H1 (cell line): ENCODE data around the gene MAOA. TPM values are rescaled to one million over a fixed set of nuclear protein-coding genes. Genes with fewer than 3 reads are reported as not detected.

Experiments
- CTCF ChIA-PET: fragments of 300-600 bp; sonication (Branson Sonifier 250); formaldehyde crosslinking; loops from one replicate; lab custom pipeline; 2021; ENCODE audit not compliant: partially characterized antibody; lab: Charles Lee
- POLR2A ChIA-PET: fragments of 300-600 bp; sonication (Branson Sonifier 250); formaldehyde crosslinking; loops from one replicate; lab custom pipeline; 2021; ENCODE audit warnings: inconsistent platforms; ENCODE audit not compliant: partially characterized antibody; lab: Charles Lee
- DNase-seq, 2 experiments: peaks; one replicate each; pipeline versions ENCODE4 v3.0.0 to v3.0.0-alpha.2; 2010 to 2022; ENCODE audit warnings: low spot score in 2 of 2, low read depth in 1 of 2, mixed read lengths in 1 of 2
- FAIRE-seq: peaks from 2 replicates; lab custom pipeline; 2011; peaks lifted over from hg19 to GRCh38; lab: Jason Lieb, UNC
- H2AFZ ChIP-seq: 2 replicates; pipeline ENCODE4 v1.8.1; 2012; ENCODE audit warnings: low read length, inconsistent platforms
- H2AK5ac ChIP-seq: 2 replicates; pipeline ENCODE4 v1.6.1; 2013; ENCODE audit warnings: low read depth, low read length
- H2BK120ac ChIP-seq: replicated peaks from 2 replicates; pipeline ENCODE3; 2013; ENCODE audit warnings: low read depth, low read length, inconsistent platforms
- H2BK12ac ChIP-seq: 2 replicates; pipeline ENCODE4 v1.6.1; 2013; ENCODE audit warnings: low read depth, low read length
- H2BK15ac ChIP-seq: 2 replicates; pipeline ENCODE4 v1.6.1; 2013; ENCODE audit warnings: low read length
- H2BK20ac ChIP-seq: 2 replicates; pipeline ENCODE4 v1.6.1; 2013; ENCODE audit warnings: low read length
- H2BK5ac ChIP-seq: 2 replicates; pipeline ENCODE4 v1.6.1; 2013; ENCODE audit warnings: low read depth, low read length
- H3K14ac ChIP-seq: 2 replicates; pipeline ENCODE4 v1.6.1; 2013; ENCODE audit warnings: inconsistent platforms; ENCODE audit not compliant: insufficient read length
- H3K18ac ChIP-seq: 2 replicates; pipeline ENCODE4 v1.6.1; 2013; ENCODE audit warnings: low read length; ENCODE audit errors: extremely low read depth
- H3K23ac ChIP-seq: 2 replicates; pipeline ENCODE4 v1.6.1; 2013; ENCODE audit warnings: inconsistent platforms; ENCODE audit not compliant: insufficient read length
- H3K23me2 ChIP-seq: 2 replicates; pipeline ENCODE4 v1.6.1; 2013; ENCODE audit warnings: low read depth, low read length
- H3K27ac ChIP-seq: 2 replicates; pipeline ENCODE4 v1.6.1; 2011; ENCODE audit warnings: low read depth, low read length, inconsistent platforms
- H3K27me3 ChIP-seq, 4 experiments: replicated peaks in 1 of 4; 1 replicate in 1 of 4; 2 replicates in 3 of 4; pipeline versions ENCODE4 v1.6.1 to v1.8.1; 2011 to 2013; ENCODE audit warnings: low read length in 3 of 4, mild to moderate bottlenecking in 3 of 4, inconsistent platforms in 2 of 4, mixed read lengths in 2 of 4, moderate library complexity in 1 of 4; ENCODE audit not compliant: control insufficient read depth in 3 of 4, insufficient read depth in 3 of 4; ENCODE audit errors: extremely low read depth in 1 of 4
- H3K36me3 ChIP-seq, 4 experiments: 2 replicates each; pipeline versions ENCODE4 v1.6.1 to v1.8.1; 2011 to 2013; ENCODE audit warnings: mild to moderate bottlenecking in 4 of 4, low read length in 3 of 4, moderate library complexity in 2 of 4, control low read depth in 1 of 4, inconsistent platforms in 1 of 4; ENCODE audit not compliant: insufficient read depth in 4 of 4, control insufficient read depth in 2 of 4
- H3K4ac ChIP-seq: replicated peaks from 2 replicates; pipeline ENCODE3; 2013; ENCODE audit warnings: low read length, low read depth, mixed read lengths, inconsistent platforms; ENCODE audit not compliant: insufficient read length
- H3K4me1 ChIP-seq, 4 experiments: replicated peaks in 1 of 4; 1 replicate in 1 of 4; 2 replicates in 3 of 4; pipeline versions ENCODE4 v1.6.1 to v1.8.1; 2011 to 2013; ENCODE audit warnings: low read length in 3 of 4, inconsistent platforms in 2 of 4, mixed read lengths in 1 of 4; ENCODE audit not compliant: insufficient read depth in 4 of 4, control insufficient read depth in 3 of 4
- H3K4me2 ChIP-seq, 2 experiments: 2 replicates each; pipeline versions ENCODE4 v1.6.1 to v1.8.1; 2011 to 2013; ENCODE audit warnings: low read depth in 2 of 2, low read length in 2 of 2, control low read depth in 1 of 2, inconsistent platforms in 1 of 2, mild to moderate bottlenecking in 1 of 2; ENCODE audit not compliant: insufficient read depth in 1 of 2
- H3K4me3 ChIP-seq, 4 experiments: fragments of 200-600, 300-600 bp in 1 of 4; sonication (generic), shearing (Covaris generic), sonication (Bioruptor Twin) in 1 of 4; 2 replicates each; pipeline versions ENCODE4 v1.5.1 to v1.8.1; 2011 to 2016; ENCODE audit warnings: low read length in 4 of 4, low read depth in 3 of 4, control low read depth in 2 of 4, inconsistent platforms in 2 of 4, mild to moderate bottlenecking in 2 of 4, mixed read lengths in 1 of 4, moderate library complexity in 1 of 4; ENCODE audit not compliant: insufficient read depth in 2 of 4; ENCODE audit errors: extremely low read depth in 1 of 4
- H3K56ac ChIP-seq: replicated peaks from 2 replicates; pipeline ENCODE3; 2013; ENCODE audit warnings: low read depth, mild to moderate bottlenecking, mixed read lengths, low read length, inconsistent platforms; ENCODE audit not compliant: insufficient read length
- H3K79me1 ChIP-seq: 2 replicates; pipeline ENCODE4 v1.6.1; 2013; ENCODE audit warnings: low read depth, low read length, control low read depth
- H3K79me2 ChIP-seq, 2 experiments: 2 replicates each; pipeline versions ENCODE4 v1.6.1 to v1.8.1; 2012 to 2013; ENCODE audit warnings: low read length in 2 of 2, mild to moderate bottlenecking in 2 of 2, inconsistent platforms in 1 of 2; ENCODE audit not compliant: insufficient read depth in 2 of 2, control insufficient read depth in 1 of 2
- H3K9ac ChIP-seq, 4 experiments: replicated peaks in 1 of 4; 1 replicate in 1 of 4; 2 replicates in 3 of 4; pipeline versions ENCODE4 v1.6.1 to v1.8.1; 2011 to 2013; ENCODE audit warnings: low read depth in 3 of 4, low read length in 3 of 4, control low read depth in 2 of 4, mild to moderate bottlenecking in 2 of 4, moderate library complexity in 2 of 4, inconsistent platforms in 1 of 4; ENCODE audit errors: extremely low read depth in 1 of 4
- H3K9me3 ChIP-seq, 2 experiments: 2 replicates each; pipeline versions ENCODE4 v1.6.1 to v1.8.1; 2012 to 2013; ENCODE audit warnings: mild to moderate bottlenecking in 2 of 2, moderate library complexity in 2 of 2, control low read depth in 1 of 2, inconsistent platforms in 1 of 2, low read depth in 1 of 2, low read length in 1 of 2, mixed read lengths in 1 of 2; ENCODE audit not compliant: insufficient read depth in 2 of 2
- H4K20me1 ChIP-seq, 2 experiments: replicated peaks in 1 of 2; 2 replicates each; pipeline versions ENCODE3 to v1.8.1; 2011 to 2013; ENCODE audit warnings: inconsistent platforms in 2 of 2, low read length in 2 of 2, mild to moderate bottlenecking in 1 of 2; ENCODE audit not compliant: insufficient read depth in 2 of 2, control insufficient read depth in 1 of 2
- H4K5ac ChIP-seq: 2 replicates; pipeline ENCODE4 v1.6.1; 2013; ENCODE audit warnings: low read length, low read depth, mixed read lengths, inconsistent platforms; ENCODE audit not compliant: insufficient read length
- H4K8ac ChIP-seq: 2 replicates; pipeline ENCODE4 v1.8.0; 2013; ENCODE audit warnings: mild to moderate bottlenecking, moderate library complexity, low read length, inconsistent platforms; ENCODE audit not compliant: insufficient read depth; ENCODE audit errors: extremely low read depth
- H4K91ac ChIP-seq: replicated peaks from 2 replicates; pipeline ENCODE3; 2013; ENCODE audit warnings: low read length, mixed read lengths, inconsistent platforms; ENCODE audit not compliant: insufficient read length
- CBX8 ChIP-seq: fragments of 300-800, 300-1000 bp; sonication (generic); IDR thresholded peaks from 2 replicates; pipeline ENCODE4 v1.7.1; 2016; ENCODE audit warnings: low read depth, low read length, borderline replicate concordance
- CEBPB ChIP-seq: IDR thresholded peaks from 2 replicates; pipeline ENCODE4 v1.6.1; 2012; ENCODE audit warnings: low read depth, low read length
- EGR1 ChIP-seq: IDR thresholded peaks from 2 replicates; pipeline ENCODE4 v1.6.1; 2011; ENCODE audit warnings: low read depth, low read length, borderline replicate concordance
- JUND ChIP-seq: IDR thresholded peaks from 2 replicates; pipeline ENCODE4 v1.6.1; 2011; ENCODE audit warnings: mild to moderate bottlenecking, improper control_type of control experiment, low read length
- RXRA ChIP-seq: IDR thresholded peaks from 2 replicates; pipeline ENCODE4 v1.6.1; 2011; ENCODE audit warnings: low read depth, mild to moderate bottlenecking, low read length, moderate library complexity; ENCODE audit not compliant: insufficient read depth
- WGBS, 2 experiments: shearing (Covaris generic) in 1 of 2; methylation state at CpG; one replicate each; pipeline versions ENCODE4 v1.1.6 to v1.1.7; 2013 to 2015; ENCODE audit warnings: low lambda C conversion rate in 2 of 2, mixed read lengths in 2 of 2, inconsistent platforms in 1 of 2, low coverage in 1 of 2, missing lambda C conversion rate in 1 of 2; ENCODE audit not compliant: insufficient replicate concordance in 2 of 2, insufficient coverage in 1 of 2, insufficient read length in 1 of 2; ENCODE audit errors: extremely low coverage in 1 of 2, missing lambda C conversion rate in 1 of 2; 5-methylcytosine and 5-hydroxymethylcytosine counted together
- polyA plus RNA-seq, 7 experiments: library from polyadenylated mRNA; depleted of rRNA in 3 of 7; stranded (reverse) in 5 of 7; unstranded in 2 of 7; fragments of >200 nt in 5 of 7; fragments of 200-250 nt in 2 of 7; gene quantifications; 1 replicate in 5 of 7; 2 replicates in 1 of 7; 4 replicates in 1 of 7; pipeline versions ENCODE4 v1.2.1 to v1.2.3, GENCODE V29; 2011 to 2013; ENCODE audit warnings: missing spikeins in 2 of 7, mixed read lengths in 2 of 7
- total RNA-seq: library from RNA; stranded (reverse); fragmentation: NEBNext Ultra II Directional; extraction: Animal tissue kit (Norgen Biotek cat#: 25700); gene quantifications from 2 replicates; pipeline ENCODE4 v1.2.1, GENCODE V29; 2021

MAOA gene
- total and polyA plus RNA-seq, 2 of the 8 experiments (the other 6 are each of a cell fraction or from before 2014, with no cell fraction given), result 2.6 to 8.2 TPM

DNA sequence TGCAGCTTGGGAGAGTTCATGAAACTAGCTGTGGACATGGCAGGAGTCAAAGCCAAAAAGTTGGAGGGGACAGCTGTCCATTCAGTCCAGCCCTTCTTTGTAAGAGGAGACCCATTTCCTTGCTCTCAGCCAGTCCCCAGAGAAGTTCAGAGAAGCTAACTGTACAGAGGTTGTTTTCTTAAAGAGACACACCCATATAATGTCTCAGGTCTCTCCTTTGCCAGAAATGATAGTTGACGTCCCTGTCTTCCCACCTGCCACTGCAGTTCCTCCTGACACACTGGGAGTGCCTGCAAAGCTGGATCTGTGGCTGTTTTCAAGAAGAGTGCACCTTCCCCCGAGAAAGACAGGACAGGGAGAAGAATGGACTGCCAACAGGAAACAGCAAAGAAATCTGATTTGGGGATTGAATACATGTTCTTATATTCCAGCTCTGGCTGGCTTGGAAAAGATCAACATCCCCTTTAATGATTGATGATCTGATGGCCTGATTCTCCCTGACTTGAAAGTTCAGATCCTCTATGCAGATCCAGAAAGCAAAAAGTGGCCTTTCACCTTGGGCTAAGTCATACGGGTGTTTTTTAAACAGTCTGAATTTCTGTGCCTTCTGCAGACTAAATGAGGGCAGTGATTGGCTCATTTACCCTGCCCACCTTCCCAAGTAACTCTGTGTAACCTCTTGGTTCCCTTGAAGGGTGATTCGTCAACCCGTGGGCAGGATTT is 87.2 kb downstream of the MAOA start:
- no peak overlapping the region for H3K56ac ChIP-seq
- no peaks in the 10 kb centered on the region for H4K20me1 ChIP-seq
- no peaks in the 10 kb centered on the region for H3K36me3 ChIP-seq
- no peak overlapping the region for H2BK5ac ChIP-seq
- no peaks in the 10 kb centered on the region for H3K79me2 ChIP-seq
- H3K79me1 ChIP-seq, result no peaks in the 10 kb centered on the region
- no peak overlapping the region for H3K14ac ChIP-seq
- no peak overlapping the region for H2AK5ac ChIP-seq
- no peak overlapping the region for H4K91ac ChIP-seq
- no peaks in the 10 kb centered on the region for H3K9me3 ChIP-seq
- no peak overlapping the region for H3K4me3 ChIP-seq
- TF ChIP-seq CEBPB (no peak), CBX8 (no peak), EGR1 (no peak), JUND (no peak), RXRA (no peak)
- no peak overlapping the region for H4K5ac ChIP-seq
- H2BK120ac ChIP-seq, result no peak overlapping the region
- 85% methylated on average over 5 of the region's 5 CpGs; no CpG with 5 or more reads in 1 of the 2 experiments for WGBS, 2 experiments
- H3K4me2 ChIP-seq, result no peak overlapping the region
- H3K18ac ChIP-seq, result no peak overlapping the region
- no peak overlapping the region for H3K9ac ChIP-seq
- FAIRE-seq (no peak), DNase-seq (no peak)
- no peak overlapping the region for H4K8ac ChIP-seq
- H2BK15ac ChIP-seq, result no peak overlapping the region
- ChIA-PET POLR2A (no interaction called here), CTCF (interaction anchor here (1.7 kb wide), 1 partner anchor 184 kb away, joined by 5 read pairs; no protein-coding TSS in a partner anchor)
- H3K4me1 ChIP-seq, result no peaks in the 10 kb centered on the region
- no peak overlapping the region for H2BK12ac ChIP-seq
- H2BK20ac ChIP-seq, result no peak overlapping the region
- no peaks in the 10 kb centered on the region for H3K27me3 ChIP-seq
- no peak overlapping the region for H3K23ac ChIP-seq
- H2AFZ ChIP-seq, result no peak overlapping the region
- no peak overlapping the region for H3K4ac ChIP-seq
- H3K27ac ChIP-seq, result no peak overlapping the region
- H3K23me2 ChIP-seq, result no peaks in the 10 kb centered on the region
